ENCODE data around the gene GPR183. TPM values are rescaled to one million over a fixed set of nuclear protein-coding genes. Genes with fewer than 3 reads are reported as not detected.
A peak's percentile ranks its signal among the peaks of the same experiment; 100 is the strongest.

The GPR183 gene
- total and polyA plus RNA-seq, 10 of the 15 experiments (the other 5 are each of a cell fraction or from before 2014, with no cell fraction given), result 134 to 669 (median 225) TPM

DNA sequence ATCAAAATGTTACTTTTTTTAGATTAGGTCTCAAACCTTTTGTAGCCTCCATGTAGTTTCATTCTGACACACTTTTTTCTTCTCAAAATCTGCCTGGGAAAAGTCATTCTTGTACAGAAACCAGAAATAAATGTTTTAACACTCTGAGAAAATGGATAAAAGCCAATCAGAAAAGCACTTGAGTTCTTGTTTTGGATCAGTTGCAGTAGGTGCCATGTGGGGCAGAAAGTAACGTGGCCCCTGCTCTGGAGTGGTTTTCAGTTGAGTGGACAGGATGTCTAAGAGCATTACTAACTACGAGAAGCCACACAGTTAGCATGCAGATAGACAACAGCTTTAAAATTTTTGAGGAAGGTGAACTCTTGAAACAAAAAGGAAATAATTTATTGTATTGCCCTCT, 19.1 kb downstream of the GPR183 start (continued):
- TF ChIP-seq HCFC1 (IDR thresholded peaks at IDR 0.05; ENCODE audit: low read length), result no peak
- 0 out of 2 replicates have a peak, but pooled peaks have one; percentile 31 for TF ChIP-seq NBN (IDR thresholded peaks at IDR 0.05)
- peak; percentile 73; the same call in 1 of the 2 replicates for TF ChIP-seq BCL11A (IDR thresholded peaks at IDR 0.05; ENCODE audit: low read depth, low read length)
- TF ChIP-seq RELB (IDR thresholded peaks at IDR 0.05; ENCODE audit: low read depth), result peak; percentile 56; the same call in 1 of the 2 replicates
- peak; percentile 68; the same call in 1 of the 2 replicates for TF ChIP-seq IKZF1 (conservative IDR thresholded peaks at IDR 0.05)
- peak; percentile 68; the same call in 1 of the 2 replicates for TF ChIP-seq GATAD2B (conservative IDR thresholded peaks at IDR 0.05; ENCODE audit: low read depth)
- TF ChIP-seq MEF2A (IDR thresholded peaks at IDR 0.05; ENCODE audit: insufficient read depth, low read depth, low read length), result peak; percentile 91
- TF ChIP-seq, protein P1, sequence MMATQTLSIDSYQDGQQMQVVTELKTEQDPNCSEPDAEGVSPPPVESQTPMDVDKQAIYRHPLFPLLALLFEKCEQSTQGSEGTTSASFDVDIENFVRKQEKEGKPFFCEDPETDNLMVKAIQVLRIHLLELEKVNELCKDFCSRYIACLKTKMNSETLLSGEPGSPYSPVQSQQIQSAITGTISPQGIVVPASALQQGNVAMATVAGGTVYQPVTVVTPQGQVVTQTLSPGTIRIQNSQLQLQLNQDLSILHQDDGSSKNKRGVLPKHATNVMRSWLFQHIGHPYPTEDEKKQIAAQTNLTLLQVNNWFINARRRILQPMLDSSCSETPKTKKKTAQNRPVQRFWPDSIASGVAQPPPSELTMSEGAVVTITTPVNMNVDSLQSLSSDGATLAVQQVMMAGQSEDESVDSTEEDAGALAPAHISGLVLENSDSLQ (IDR thresholded peaks at IDR 0.05), result 0 out of 2 replicates have a peak, but pooled peaks have one; percentile 8
- TF ChIP-seq CBX3 (IDR thresholded peaks at IDR 0.05; ENCODE audit: borderline replicate concordance, low read depth), result no peak
- peak; percentile 72; the same call in 1 of the 2 replicates for TF ChIP-seq IRF4 (IDR thresholded peaks at IDR 0.05; ENCODE audit: low read depth, low read length)
- no peak for TF ChIP-seq SUZ12 (IDR thresholded peaks at IDR 0.05; ENCODE audit: unreplicated experiment)
- peak; percentile 85 for TF ChIP-seq SKIL (IDR thresholded peaks at IDR 0.05; ENCODE audit: low read depth, poor library complexity, severe bottlenecking)
- TF ChIP-seq MEF2B (IDR thresholded peaks at IDR 0.05; ENCODE audit: partially characterized antibody, poor library complexity, severe bottlenecking), result peak; percentile 87
- TF ChIP-seq, protein P2, sequence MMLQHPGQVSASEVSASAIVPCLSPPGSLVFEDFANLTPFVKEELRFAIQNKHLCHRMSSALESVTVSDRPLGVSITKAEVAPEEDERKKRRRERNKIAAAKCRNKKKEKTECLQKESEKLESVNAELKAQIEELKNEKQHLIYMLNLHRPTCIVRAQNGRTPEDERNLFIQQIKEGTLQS (IDR thresholded peaks at IDR 0.05; ENCODE audit: borderline replicate concordance, extremely low read depth, low read depth, low read length), result no peak
- no peak for TF ChIP-seq SMARCA5 (IDR thresholded peaks at IDR 0.05)
- 0 out of 2 replicates have a peak, but pooled peaks have one; percentile 35 for TF ChIP-seq POLR2AphosphoS5 (IDR thresholded peaks at IDR 0.05; ENCODE audit: low read length)
- no peak for TF ChIP-seq YBX1 (IDR thresholded peaks at IDR 0.05)
- 0 out of 2 replicates have a peak, but pooled peaks have one; percentile 14 for TF ChIP-seq JUND (IDR thresholded peaks at IDR 0.05; ENCODE audit: low read depth, low read length)
- 0 out of 4 replicates have a peak, but pooled peaks of 1 of the 2 experiments have one; percentile 36 for TF ChIP-seq EP300 (IDR thresholded peaks at IDR 0.05; ENCODE audit: borderline replicate concordance in 1 of 2, control insufficient read depth in 1 of 2, low read depth in 2 of 2, low read length in 2 of 2)
- 0 out of 3 replicates have a peak, but pooled peaks of 1 of the 2 experiments have one; percentile 18 for TF ChIP-seq EGR1 (IDR thresholded peaks at IDR 0.05; ENCODE audit: borderline replicate concordance in 1 of 2, low read depth in 2 of 2, low read length in 2 of 2)

Data from GM12878 (cell line).